SU-DHL-6 (cell line): ENCODE results near the gene FGF5.

ENCODE experiments used
- EZH2phosphoT487 ChIP-seq: fragments of 200-600 bp; sonication (generic), shearing (Covaris generic); conservative IDR thresholded peaks from 2 replicates; pipeline ENCODE4 v1.6.1; 2018; ENCODE audit warnings: mild to moderate bottlenecking, antibody characterized with exemption, low read length, moderate library complexity, mixed read lengths
- TF ChIP-seq, protein P1 (sequence below): fragments of 200-600 bp; sonication (generic); IDR thresholded peaks from one replicate; pipeline ENCODE4 v1.5.1; 2017; ENCODE audit warnings: antibody characterized with exemption, mild to moderate bottlenecking, low read length, moderate library complexity; ENCODE audit not compliant: insufficient read depth, poor library complexity, severe bottlenecking

DNA sequence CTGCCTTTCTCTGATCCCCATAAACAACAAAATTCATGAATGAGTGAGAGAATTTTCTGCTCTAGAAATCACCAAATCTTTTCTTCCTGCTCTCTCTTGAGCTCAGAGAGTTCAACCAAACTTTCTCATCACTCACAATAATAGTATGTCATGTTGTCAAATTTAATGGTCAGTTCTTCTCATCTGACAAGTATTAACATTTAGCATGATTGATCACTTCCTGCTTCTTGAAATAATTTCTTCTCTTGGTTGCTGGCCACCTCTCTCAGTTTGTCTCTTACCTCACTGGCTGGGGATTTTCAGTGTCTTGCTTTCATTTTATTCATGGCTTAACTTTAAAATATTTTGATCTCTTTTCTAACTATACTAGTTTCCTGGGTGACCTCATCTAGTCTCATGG lies 25.5 kb upstream of the FGF5 start:
- TF ChIP-seq, protein P1, sequence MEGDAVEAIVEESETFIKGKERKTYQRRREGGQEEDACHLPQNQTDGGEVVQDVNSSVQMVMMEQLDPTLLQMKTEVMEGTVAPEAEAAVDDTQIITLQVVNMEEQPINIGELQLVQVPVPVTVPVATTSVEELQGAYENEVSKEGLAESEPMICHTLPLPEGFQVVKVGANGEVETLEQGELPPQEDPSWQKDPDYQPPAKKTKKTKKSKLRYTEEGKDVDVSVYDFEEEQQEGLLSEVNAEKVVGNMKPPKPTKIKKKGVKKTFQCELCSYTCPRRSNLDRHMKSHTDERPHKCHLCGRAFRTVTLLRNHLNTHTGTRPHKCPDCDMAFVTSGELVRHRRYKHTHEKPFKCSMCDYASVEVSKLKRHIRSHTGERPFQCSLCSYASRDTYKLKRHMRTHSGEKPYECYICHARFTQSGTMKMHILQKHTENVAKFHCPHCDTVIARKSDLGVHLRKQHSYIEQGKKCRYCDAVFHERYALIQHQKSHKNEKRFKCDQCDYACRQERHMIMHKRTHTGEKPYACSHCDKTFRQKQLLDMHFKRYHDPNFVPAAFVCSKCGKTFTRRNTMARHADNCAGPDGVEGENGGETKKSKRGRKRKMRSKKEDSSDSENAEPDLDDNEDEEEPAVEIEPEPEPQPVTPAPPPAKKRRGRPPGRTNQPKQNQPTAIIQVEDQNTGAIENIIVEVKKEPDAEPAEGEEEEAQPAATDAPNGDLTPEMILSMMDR, result no peak
- TF ChIP-seq EZH2phosphoT487, result no peak
